ENCODE measurements around the gene SLC25A45. TPM values are rescaled to one million over a fixed set of nuclear protein-coding genes. Genes with fewer than 3 reads are reported as not detected.

Gene SLC25A45
- total RNA-seq, 1 donor: 7.0 TPM

DNA sequence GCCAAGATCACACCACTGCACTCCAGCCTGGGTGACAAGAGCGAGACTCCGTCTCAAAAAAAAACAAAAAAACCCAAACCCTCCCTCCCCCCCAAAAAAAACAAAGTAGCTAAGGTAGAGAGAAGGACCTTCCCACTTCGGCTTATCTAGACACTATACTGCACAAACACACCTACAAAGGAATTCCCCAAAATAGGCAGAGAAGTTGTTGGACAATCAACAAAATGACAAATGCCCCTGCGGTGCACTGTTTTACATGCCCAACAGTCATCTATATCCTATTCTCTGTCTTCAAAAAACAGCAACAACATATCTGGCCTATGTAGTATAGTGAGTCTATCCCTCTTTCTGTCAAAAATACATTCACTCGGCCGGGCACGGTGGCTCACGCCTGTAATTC lies 55.4 kb downstream of the SLC25A45 start:
- no peak for DNase-seq (ENCODE audit: low read depth in 2 of 3, low spot score in 2 of 3)

DNA sequence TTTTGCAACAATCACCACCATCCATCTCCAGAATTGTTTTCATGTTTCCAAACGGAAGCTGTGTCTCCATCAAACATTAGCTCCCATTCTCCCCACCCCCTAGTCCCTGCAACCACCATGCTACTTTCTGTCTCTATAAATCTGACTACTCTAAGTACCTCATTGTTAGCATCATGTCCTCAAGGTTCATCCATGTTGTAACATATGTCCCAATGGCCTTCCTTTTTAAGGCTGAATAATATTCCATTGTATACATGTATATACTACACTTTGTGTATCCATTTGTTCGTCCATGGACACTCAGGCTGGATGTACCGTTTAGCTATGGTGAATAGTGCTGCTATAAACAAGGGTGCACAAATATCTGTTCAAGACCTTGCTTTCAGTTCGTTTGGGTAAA lies 57.0 kb downstream of the SLC25A45 start:
- DNase-seq (ENCODE audit: low read depth in 2 of 3, low spot score in 2 of 3): no peak

Other genes starting within 250 kb of the SLC25A45 start
- 44.7 TPM for gene SYVN1, start 248.1 kb downstream of the SLC25A45 start, total RNA-seq
- not detected for gene SPDYC, start 212.4 kb downstream of the SLC25A45 start, total RNA-seq
- 160 TPM for gene CAPN1, start 200.7 kb downstream of the SLC25A45 start, total RNA-seq
- 18.9 TPM for gene POLA2, start 120.7 kb downstream of the SLC25A45 start, total RNA-seq
- gene CDC42EP2, start 67.8 kb downstream of the SLC25A45 start, total RNA-seq: 0.81 TPM
- gene DPF2, start 48.8 kb downstream of the SLC25A45 start, total RNA-seq: 65.2 TPM
- gene TIGD3, start 27.9 kb downstream of the SLC25A45 start, total RNA-seq: 4.8 TPM
- 77.6 TPM for gene FRMD8, start 4.0 kb upstream of the SLC25A45 start, total RNA-seq
- gene NEAT1, start 40.2 kb upstream of the SLC25A45 start, total RNA-seq: 102 TPM
- gene MALAT1, start 116.4 kb upstream of the SLC25A45 start, total RNA-seq: 2,681 TPM
- gene SCYL1, start 142.4 kb upstream of the SLC25A45 start, total RNA-seq: 107 TPM
- gene LTBP3, start 175.7 kb upstream of the SLC25A45 start, total RNA-seq: 89.1 TPM
- gene ZNRD2, start 187.8 kb upstream of the SLC25A45 start, total RNA-seq: 48.7 TPM
- 55.5 TPM for gene FAM89B, start 189.9 kb upstream of the SLC25A45 start, total RNA-seq
- gene EHBP1L1, start 193.4 kb upstream of the SLC25A45 start, total RNA-seq: 101 TPM
- gene KCNK7, start 213.2 kb upstream of the SLC25A45 start, total RNA-seq: 1.3 TPM
- gene MAP3K11, start 231.6 kb upstream of the SLC25A45 start, total RNA-seq: 98.6 TPM
- gene PCNX3, start 233.1 kb upstream of the SLC25A45 start, total RNA-seq: 32.6 TPM